ENCODE measurements around the gene STK32B.
A peak's percentile ranks its signal among the peaks of the same experiment; 100 is the strongest.
"Not testable (repeated sequence)": the region's sequence is repeated elsewhere in the genome, so short reads cannot be mapped to it uniquely, and the experiment has no call there.

STK32B gene
- 0.38 to 7.7 (median 3.1) reads per million in 17 experiments for total RNA-seq

DNA sequence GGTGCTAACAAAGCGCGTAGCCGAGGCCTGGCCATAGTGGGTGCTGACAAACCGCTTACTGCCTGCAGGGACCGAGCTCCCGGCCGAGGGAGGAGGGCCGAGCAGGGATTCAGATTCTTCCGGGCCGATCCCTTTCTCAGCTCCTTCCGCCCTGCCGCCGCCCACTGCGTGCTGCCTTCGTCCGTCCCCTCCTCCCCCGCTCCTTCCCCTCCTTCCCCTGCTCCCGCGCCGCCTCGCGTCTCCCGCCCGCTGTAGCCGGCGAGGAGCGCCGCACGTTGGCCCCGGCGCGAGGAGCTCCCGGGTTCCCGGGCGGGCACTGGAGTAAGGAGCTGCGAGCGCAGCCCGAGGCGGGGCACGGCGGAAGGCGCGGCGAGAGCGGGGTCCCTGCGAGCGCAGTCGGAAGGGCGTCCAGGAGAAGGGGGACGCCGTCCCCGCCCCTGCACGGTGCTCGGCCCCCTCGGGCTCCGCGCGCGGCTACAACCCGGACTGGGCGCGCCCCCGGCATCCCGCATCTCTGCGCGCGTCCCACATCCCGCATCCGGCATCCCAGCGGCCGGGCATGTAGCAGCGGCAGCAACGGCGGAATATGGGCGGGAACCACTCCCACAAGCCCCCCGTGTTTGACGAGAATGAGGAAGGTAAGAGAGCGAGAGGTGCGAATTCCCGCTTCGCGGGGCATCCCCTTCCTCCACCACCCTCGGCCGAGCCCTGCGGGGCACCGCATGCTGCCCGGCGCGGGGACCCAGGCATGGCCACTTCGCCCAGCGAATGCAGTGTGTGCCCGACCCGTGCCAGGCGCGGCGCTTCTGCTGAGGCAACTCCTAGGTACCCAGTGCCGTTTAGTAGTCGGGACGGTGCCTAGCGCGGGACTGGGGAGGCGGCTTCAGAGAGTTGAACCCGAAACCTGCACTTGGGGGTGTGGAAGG is at the start of gene STK32B:
TSS of gene STK32B (plus strand) at position 203 of the 926 bp plus-strand sequence.
- peak; percentile 67 to 84 (median 76) for DNase-seq

DNA sequence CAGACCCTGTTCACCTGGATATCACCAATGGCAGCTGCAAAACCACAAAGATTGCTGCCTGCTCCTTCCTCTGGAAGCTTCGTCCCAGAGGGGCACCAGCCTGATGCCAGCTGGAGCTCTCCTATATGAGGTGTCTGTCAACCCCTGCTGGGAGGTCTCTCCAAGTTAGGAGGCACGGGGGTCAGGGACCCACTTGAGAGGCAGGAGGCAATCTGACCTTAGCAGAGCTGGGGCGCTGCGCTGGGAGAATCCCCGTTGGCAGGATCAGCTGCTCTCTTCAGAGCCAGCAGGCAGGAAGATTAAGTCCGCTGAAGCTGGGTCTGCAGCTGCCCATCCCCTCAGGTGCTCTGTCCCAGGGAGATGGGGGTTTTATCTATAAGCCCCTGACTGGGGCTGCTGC is 49.6 kb upstream of the STK32B start:
- DNase-seq: not testable (repeated sequence)

DNA sequence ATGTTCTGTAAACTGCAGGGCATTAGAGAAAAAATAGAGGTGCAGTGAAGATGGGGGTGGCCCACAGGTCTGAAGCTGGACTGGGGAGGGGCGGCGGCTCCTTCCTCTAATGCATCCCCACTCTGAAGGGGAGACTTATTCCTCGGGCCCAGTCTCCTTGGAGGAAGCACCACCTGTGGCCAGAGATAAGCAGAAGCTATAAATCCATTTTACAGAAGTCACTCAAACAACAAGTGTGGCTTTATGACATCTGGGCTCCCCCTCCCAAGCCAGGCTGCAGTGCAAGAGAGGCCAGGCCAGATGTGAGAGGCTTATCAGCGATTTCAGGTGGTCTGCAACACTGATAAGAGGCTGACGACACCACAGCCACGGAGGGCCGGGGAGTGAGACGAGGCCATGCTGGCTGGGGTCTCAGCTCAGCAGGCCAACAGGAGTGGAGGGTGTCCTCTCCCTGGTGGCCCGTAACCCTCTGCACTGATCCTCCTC is 47.9 kb upstream of the STK32B start:
- DNase-seq: no peak

DNA sequence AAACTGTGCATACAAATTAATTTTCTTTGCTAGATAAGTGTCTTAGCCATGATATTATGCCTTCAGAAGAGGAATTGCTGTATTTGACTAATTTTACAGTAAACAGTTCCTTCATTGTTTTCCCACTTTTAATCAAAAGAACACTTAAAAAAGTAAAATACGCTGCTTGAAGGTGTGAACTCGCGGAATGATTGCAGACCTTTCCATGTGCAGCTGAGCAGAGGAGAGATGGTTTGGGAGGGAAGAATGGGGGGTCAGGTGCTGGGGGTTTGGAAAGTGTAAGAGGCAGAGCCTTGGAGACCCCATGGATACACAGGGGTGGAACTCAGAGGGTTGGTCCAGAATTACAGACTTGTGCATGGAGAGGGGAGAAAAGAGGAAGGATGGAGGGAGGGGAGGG is 47.4 kb upstream of the STK32B start:
- DNase-seq: no peak

DNA sequence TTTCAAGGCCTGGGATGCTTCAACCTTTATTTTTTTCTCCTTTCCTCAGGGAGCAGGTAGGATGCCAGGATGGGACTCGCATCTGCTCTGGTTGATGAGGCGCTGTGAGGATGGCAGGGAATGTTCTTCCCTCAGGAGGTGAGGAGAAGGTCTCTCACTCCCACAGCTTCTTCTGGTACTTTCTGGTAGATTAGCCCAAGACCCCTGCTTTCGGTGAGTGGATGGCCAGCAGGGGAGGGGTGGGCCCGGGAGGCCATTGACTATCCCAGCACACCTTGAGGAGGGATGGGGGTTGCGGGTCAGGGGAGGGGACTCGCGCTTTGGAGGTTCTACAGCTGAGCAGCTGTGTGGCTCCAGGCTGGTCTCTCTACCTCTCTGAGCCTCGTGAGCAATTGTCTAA is 46.8 kb upstream of the STK32B start:
- no peak for DNase-seq

DNA sequence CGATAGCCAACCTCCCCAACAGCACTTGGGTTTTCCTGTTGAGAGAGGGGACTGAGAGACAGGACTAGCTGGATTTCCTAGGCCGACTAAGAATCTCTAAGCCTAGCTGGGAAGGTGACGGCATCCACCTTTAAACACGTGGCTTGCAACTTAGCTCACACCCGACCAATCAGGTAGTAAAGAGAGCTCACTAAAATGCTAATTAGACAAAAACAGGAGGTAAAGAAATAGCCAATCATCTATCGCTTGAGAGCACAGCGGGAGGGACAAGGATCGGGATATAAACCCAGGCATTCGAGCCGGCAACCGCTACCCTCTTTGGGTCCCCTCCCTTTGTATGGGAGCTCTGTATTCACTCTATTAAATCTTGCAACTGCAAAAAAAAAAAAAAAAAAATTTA is 44.3 kb upstream of the STK32B start:
- DNase-seq: not testable (repeated sequence)

DNA sequence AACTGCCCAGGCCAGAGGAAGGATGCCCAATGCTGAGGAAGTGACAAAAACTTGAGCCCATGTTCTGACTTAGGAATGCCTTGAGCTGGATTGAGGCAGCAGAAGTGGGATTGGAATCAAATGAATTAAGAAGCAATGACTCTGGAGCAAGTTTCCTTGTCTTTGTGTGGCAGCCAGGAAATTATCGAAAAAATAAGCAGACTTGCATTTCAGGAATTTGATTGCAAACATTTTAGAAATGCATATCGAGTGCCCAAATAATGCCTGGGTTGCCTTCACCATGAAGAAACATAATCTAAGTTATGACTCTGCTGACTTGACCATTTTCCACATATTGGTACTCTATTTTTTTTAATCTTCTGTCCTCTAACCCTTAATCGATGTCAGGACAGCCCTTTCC is 41.5 kb upstream of the STK32B start:
- DNase-seq: no peak

DNA sequence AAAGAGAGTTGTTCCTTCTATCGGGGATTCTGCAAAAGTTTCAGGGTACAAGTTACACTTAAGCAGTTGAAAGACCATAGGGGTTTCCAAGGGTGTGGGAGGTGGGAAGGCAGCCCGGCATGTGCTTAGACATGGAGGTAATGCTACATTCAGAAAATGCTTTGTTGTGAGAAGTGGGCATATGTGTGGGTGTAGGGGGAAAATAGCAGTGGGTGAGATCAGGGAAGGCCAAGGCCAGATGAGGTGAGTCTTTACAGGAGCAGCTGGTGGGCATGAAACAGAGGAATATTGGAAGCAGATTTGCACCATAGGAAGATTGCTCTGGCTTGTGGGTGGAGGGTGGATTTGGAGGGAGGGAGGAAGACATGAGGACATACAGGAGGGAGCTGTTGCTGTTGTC is 40.3 kb upstream of the STK32B start:
- no peak for DNase-seq

DNA sequence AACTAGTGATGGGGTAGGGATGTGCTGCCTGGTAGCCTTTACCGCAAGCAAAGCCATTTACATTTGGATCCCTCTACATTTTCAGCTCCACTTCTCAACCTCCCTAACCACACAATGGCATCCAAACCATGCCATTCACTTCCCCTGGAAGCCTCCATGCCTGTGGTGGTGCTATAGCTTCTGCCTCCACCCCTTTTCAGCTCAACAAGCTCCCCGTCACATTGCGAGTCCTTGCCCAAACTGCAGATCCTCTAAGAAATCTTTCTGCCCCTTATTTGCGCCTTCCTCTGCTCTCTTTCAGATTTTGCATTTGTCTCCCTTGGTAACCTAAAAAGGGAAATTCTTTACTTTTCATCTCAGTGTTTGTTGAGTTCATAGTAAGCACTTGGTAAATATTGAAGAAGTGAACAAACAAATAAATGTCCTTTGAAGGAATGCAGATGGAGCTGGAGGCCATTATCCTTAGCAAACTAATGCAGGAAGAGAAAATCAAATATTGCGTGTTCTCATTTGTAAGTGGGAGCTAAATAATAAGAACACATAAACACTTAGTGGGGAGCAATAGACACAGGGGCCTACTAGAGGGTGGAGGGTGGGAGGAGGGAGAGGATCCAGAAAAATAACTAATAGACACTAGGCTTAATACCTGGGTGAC is 38.9 kb upstream of the STK32B start:
- DNase-seq: no peak

DNA sequence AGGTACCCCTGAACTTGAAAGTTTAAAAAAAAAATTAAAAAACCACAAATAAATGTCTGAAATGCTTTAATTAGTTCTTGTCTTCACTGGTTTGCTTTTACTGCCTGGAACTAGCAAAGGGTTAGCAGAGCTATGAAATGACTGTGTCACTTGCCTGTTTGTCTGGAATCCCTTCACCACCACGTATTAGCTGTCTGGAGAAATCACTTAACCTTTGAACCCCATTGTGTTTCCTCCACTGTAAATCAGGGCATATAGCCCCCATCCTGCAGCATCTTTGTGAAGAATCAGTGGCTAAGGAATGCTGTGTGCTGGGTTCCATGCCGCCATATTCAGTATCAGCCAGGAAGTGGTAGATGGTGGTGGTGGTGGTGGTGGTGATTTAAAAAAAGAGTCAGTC is 38.3 kb upstream of the STK32B start:
- no peak for DNase-seq

DNA sequence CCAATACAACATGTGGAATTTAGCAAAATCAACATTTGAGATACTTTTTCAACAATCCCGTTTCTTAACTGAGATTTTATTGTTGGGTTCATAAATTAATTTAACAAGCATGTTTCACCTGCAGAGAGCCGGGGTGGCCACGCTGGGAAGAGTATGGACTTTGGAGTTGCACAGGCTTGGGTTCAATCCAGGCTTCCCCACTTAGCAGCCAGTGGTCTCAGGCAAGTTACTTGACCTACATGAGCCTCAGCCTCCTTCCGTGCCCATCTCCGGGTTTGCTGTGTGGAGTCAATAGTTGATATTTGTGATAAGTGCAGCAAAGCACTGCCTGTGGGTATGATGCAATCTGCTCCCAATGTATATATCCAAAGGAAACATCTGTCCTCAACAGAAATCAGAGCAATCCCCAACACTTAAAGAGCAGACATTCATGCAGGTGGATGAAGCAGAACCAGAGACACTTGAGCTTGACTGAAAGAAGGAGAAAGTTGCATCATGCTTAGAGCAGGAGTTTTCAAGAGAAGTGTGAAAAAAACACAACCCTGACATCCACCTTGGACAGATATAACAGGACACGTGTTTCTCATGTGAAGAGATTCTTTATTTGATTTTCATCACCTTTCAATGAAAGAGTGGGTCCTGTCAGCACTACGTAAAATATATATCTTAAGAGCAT is 37.1 kb upstream of the STK32B start:
- no peak for DNase-seq

DNA sequence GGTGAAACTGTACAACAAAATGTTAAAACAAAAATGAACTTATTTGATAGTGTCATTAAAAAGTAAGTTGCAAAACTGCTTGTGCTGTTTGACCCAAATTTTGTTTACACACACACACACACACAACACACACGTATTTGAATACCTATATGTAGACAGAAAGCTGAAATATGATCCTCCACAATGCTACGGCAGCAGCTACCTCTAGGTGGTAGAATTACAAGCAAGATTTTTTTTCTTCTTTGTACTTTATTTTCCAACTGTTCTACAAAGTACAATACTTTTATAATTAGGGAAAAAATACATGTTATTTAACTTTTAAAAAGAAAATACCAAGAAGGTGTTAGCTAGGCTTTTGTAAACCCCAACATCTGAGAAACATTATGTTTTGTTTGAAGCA is 33.2 kb upstream of the STK32B start:
- DNase-seq: no peak

DNA sequence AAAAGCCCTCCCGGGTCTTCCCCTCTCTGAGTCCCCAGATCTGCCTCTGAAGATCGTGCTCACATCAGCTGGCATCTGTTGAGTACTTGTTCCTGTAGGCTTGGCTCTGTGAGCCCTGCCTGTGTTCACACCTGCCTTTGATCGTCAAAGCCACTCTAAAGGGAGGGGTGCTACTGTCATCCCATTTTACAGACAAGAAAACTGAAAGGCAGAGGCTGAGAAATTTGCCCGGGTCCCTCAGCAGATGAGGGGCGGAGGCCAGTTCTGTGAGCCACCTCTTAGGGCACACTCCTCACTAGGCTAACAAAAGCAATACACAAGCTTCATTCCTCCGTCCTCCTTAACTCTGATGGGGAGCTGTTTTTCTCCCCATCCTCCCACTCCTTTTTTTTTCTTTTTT is 32.7 kb upstream of the STK32B start:
- DNase-seq: no peak

DNA sequence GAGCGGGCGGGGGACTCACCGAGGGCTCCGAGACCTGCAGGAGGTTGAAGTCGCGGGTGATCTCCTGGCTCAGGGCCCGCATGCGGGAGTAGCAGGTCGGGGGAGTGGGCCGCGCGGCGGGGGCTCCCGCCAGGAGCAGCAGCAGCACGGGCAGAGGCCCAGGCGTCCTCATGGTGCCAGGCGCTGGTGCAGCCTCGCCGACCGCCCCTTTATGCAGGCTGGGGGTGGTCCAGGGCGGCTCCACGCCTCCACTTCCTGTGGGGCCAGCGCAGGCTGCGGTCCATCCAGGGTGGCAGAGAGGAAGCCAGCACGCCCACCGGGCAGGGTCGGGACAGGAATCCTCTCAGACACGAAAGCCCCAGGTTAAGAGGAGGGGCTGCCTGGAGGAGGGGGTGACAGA is 32.0 kb upstream of the STK32B start, which contains the start of gene CYTL1:
TSS of gene CYTL1 (minus strand) at position 185 of the 400 bp plus-strand sequence. CDS start at position 172, 13 bp downstream.
- peak in 3 of 4 experiments; percentile 32 to 61 (median 50) for DNase-seq

DNA sequence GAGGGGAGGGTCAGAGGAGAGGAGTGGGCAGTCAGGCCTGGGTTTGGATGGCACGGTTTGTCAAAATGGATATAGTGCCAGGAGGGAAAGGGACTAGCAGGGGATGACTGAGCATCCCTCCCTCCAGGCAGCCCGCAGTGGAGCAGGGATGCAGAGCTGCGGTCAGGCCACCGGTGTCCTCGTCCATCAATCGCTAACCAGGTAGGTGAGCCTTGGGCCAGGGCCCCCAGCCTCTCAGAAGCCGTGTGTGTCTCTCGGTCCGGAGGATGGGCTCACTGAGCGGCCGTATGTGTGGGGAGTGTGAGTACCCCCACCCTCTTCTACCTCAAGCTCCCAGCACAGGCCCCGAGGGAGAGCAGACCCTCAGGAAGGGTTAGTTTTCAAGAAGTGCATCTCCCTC is 31.5 kb upstream of the STK32B start:
- DNase-seq: no peak

DNA sequence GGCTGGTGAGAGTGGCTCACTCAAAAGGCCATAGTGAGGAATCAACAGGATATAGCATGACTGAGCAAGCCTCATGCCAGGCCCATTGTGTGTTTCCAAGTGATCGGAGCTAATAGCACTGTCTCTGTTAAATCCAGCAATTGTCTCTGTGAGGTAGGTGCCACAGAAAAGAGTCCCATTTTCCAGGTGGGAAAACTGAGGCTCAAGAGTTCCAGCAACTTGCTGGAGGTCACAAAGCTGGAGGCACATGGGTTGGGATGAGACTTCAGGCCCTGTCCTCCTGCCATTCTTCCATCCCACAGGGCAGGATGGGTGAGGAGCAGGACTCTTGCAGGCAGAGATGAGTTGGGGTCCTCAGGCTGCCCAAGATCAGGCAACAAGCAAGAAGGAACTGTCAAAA is 30.9 kb upstream of the STK32B start:
- DNase-seq: no peak

DNA sequence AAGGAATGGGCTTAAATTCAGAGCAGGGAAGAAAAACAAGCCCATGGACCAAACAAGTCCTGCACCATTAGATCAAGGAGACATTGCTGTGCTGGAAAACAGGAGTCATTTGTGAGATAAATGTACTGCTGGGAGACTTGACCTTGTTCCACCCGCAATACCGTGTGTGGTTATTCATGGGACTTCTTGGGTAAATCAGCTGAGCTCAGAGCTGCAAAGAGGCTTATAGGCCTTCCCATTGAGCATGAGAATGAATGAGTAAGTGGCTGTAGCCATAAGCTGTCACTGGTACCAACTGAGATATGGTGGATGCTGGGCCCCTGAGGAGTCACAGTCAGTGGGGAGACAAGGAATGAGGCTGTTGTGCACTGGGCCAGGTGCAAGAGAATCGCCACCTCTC is 29.7 kb upstream of the STK32B start:
- DNase-seq: peak in 1 of 4 experiments; percentile 13

DNA sequence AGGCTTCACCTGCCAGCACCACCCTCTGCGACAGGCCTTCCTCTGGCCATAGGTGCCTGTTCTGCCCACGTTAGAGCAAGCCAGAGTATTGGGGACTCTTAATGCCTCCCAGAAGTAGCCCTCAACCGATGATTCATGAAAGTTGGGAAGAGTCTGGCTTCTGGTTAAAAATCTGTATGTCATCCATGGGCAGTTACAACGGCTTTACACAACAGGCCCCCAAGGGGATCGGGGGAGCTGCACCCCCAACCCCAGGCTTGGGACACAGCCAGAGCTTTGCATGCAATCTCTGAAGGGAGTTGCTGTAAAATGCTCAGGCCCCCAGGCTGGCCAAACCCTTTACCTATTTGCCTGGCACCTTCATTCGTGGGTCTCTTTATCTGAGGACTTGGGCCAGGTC is 26.6 kb upstream of the STK32B start:
- no peak for DNase-seq

DNA sequence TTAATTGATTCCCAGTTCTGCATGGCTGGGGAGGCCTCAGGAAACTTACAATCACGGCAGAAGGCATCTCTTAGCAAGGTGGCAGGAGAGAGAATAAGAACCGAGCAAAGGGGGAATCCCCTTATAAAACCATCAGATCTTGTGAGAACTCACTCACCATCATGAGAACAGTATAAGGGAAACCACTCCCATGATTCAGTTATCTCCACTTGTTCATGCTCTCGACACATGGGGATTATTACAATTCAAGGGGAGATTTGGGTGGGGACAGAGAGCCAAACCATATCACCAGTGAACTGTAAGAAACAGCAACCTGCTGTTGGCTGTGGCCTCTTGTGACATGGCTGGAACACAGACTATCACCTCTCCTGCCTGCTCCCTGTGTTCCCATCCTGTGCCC is 24.9 kb upstream of the STK32B start:
- no peak for DNase-seq

DNA sequence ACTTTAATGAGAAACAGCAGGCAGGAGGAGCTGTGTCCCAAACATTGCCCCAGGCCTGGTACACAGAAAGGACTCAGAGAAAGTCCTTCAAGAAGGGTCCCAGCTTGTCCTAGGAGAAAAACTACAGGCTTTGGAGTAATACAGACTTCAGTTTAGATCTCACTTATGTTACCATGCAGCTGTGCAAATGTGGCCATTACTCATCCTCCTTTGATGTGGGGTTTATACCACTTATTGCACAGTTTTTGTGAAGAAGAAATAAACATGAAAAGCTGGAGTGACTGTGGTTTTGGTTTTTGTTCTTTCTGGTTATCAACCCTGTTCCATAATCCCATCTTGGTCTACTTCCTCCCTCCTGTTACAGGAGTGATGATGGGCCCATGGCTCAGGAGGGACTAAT is 23.9 kb upstream of the STK32B start:
- no peak for DNase-seq

DNA sequence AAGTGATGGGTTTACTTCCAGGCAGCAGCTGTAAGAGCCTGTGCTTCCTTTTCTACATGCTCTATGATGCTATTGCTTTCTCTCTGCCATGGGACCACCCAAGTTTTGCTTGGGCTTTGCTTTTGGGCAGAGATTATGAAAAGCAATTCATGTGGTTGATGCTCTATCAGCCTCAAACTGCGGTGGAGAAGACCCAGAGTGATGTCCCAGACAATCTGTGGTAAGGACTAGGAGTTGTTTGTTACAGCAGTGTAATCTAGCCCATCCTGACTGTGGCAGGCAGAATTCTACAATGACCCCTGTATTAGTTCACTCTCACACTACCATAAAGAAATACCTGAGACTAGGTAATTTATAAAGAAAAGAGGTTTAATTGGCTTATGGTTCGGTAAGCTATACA is 22.8 kb upstream of the STK32B start:
- no peak for DNase-seq

DNA sequence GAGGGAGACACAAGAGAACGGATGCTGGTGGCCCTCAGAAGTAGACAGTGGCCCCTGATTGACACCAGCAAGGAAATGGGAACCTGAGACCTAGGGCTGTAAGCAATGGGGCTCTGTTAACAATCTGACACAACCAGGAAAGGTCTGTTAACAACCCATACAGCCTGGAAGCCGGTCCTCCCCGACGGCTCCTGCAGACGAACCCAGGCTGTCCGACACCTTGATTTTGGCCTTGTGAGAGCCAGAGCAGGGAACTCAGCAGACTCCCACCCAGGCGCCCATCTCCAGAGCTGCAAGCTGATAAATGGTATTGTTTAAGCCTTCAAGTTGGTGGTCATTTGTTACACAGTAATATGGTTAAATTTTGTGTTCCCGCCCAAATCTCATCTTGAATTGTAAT is 21.8 kb upstream of the STK32B start:
- DNase-seq: no peak

DNA sequence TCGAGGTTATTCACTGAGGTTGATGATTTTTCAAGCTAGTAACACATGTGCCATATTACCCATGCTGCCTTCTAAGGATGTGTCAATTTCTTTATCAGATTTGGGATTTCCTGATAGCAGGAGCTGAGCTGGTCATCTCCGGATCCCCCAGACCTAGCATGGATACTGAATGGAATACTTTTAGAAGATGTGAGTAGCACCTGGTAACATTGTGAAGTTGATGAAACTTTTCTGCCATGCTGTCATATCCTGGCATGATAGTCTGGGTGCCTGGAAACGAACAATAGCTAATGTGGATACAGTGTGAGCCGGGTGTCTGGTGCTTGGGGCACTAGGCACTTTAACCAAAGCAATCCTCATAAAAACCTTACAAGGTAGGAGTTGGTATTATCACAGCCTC is 21.1 kb upstream of the STK32B start:
- DNase-seq: no peak
